ENCODE data around the gene TMEM200A.
"Not testable (repeated sequence)": the region's sequence is repeated elsewhere in the genome, so short reads cannot be mapped to it uniquely, and the experiment has no call there.

DNA sequence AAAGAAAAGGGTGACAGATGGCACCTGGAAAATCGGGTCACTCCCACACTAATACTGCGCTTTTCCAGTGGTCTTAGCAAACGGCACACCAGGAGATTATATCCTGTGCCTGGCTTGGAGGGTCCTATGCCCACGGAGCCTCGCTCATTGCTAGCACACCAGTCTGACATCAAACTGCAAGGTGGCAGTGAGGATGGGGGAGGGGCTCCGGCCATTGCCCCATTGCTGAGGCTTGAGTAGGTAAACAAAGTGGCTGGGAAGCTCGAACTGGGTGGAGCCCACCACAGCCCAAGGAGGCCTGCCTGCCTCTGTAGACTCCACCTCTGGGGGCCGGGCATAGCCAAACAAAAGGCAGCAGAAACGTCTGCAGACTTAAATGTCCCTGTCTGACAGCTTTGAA lies 19.5 kb upstream of the TMEM200A start:
- not testable (repeated sequence) for TF ChIP-seq CTCF, POLR2AphosphoS5, EP300 (IDR thresholded peaks at IDR 0.05)

Data from stomach (tissue), 4 donors.